OCI-LY7 (cell line): Measurements from ENCODE around the gene S100A7. TPM values are rescaled to one million over a fixed set of nuclear protein-coding genes. Genes with fewer than 3 reads are reported as not detected.

Source experiments
- BruUV-seq: library from RNA; stranded (reverse); fragments of 400-500 nt; replicated peaks from 2 replicates; lab custom pipeline; 2021; lab: Mats Ljungman, UMichigan
- CTCF ChIA-PET: fragments of 300-600 bp; sonication (Branson Sonifier 250); formaldehyde crosslinking; loops from one replicate; lab custom pipeline; 2022; ENCODE audit warnings: antibody characterized with exemption; ENCODE audit not compliant: unreplicated experiment; lab: Charles Lee
- POLR2A ChIA-PET: fragments of 300-600 bp; sonication (Branson Sonifier 250); formaldehyde crosslinking; loops from one replicate; lab custom pipeline; 2022; ENCODE audit warnings: antibody characterized with exemption; lab: Charles Lee
- DNase-seq: peaks from one replicate; pipeline ENCODE4 v3.0.0-alpha.2; 2015; ENCODE audit warnings: low spot score
- H2AFZ ChIP-seq: fragments of 200-600 bp; sonication (generic), shearing (Covaris generic); 2 replicates; pipeline ENCODE4 v1.6.1; 2014; ENCODE audit warnings: mild to moderate bottlenecking, antibody characterized with exemption, low read length, moderate library complexity
- H3K27ac ChIP-seq: fragments of 200-600 bp; sonication (generic); 2 replicates; pipeline ENCODE4 v1.5.1; 2014; ENCODE audit warnings: mixed run types, low read depth, mild to moderate bottlenecking, moderate library complexity, low read length, inconsistent platforms; ENCODE audit not compliant: poor library complexity, severe bottlenecking
- H3K36me3 ChIP-seq: fragments of 200-600 bp; sonication (generic); 2 replicates; pipeline ENCODE4 v1.6.1; 2014; ENCODE audit warnings: mild to moderate bottlenecking, antibody characterized with exemption, low read length, moderate library complexity, mixed read lengths; ENCODE audit not compliant: insufficient read depth
- H3K4me1 ChIP-seq: fragments of 200-600 bp; sonication (generic); 2 replicates; pipeline ENCODE4 v1.5.1; 2014; ENCODE audit warnings: mild to moderate bottlenecking, low read length; ENCODE audit not compliant: insufficient read depth, poor library complexity, severe bottlenecking
- H3K4me2 ChIP-seq: fragments of 200-600 bp; sonication (generic); 2 replicates; pipeline ENCODE4 v1.6.1; 2014; ENCODE audit warnings: mild to moderate bottlenecking, low read length
- H3K4me3 ChIP-seq: fragments of 200-600 bp; sonication (generic); 2 replicates; pipeline ENCODE4 v1.5.1; 2014; ENCODE audit warnings: mild to moderate bottlenecking, low read depth, low read length; ENCODE audit not compliant: poor library complexity, severe bottlenecking
- H3K79me2 ChIP-seq: fragments of 200-600 bp; sonication (generic); 2 replicates; pipeline ENCODE4 v1.6.1; 2016; ENCODE audit warnings: low read depth, mild to moderate bottlenecking, low read length, moderate library complexity, mixed read lengths; ENCODE audit not compliant: insufficient read depth
- H3K9me2 ChIP-seq: fragments of 200-600 bp; sonication (generic); 2 replicates; pipeline ENCODE4 v1.6.1; 2016; ENCODE audit warnings: mild to moderate bottlenecking, low read length, mixed read lengths; ENCODE audit not compliant: insufficient read depth
- H3K9me3 ChIP-seq: fragments of 200-600 bp; sonication (generic); 2 replicates; pipeline ENCODE4 v1.6.1; 2014; ENCODE audit warnings: mild to moderate bottlenecking, mixed run types, low read length, mixed read lengths
- H4K20me1 ChIP-seq: fragments of 200-600 bp; sonication (generic); 2 replicates; pipeline ENCODE4 v1.6.1; 2014; ENCODE audit warnings: mild to moderate bottlenecking, antibody characterized with exemption, low read length, moderate library complexity, mixed read lengths; ENCODE audit not compliant: insufficient read depth
- CTCF ChIP-seq: fragments of 200-600 bp; sonication (generic); conservative IDR thresholded peaks from 2 replicates; pipeline ENCODE4 v1.5.1; 2014; ENCODE audit warnings: mild to moderate bottlenecking, antibody characterized with exemption, low read length, moderate library complexity, mixed read lengths
- EZH2phosphoT487 ChIP-seq: fragments of 200-600 bp; sonication (generic); IDR thresholded peaks from 2 replicates; pipeline ENCODE4 v1.6.1; 2018; ENCODE audit warnings: low read depth, borderline replicate concordance, mild to moderate bottlenecking, mixed run types, antibody characterized with exemption, low read length, moderate library complexity, mixed read lengths
- intact Hi-C: fragments of 100-400 bp; cut with micrococcal nuclease; formaldehyde crosslinking; loops from one replicate; pipeline ENCODE4 v1.10.0; 2022; ENCODE audit not compliant: unreplicated experiment
- total RNA-seq, 2 experiments: library from RNA; depleted of rRNA in 1 of 2; stranded (reverse); fragments of >200 nt in 1 of 2; shearing (Covaris generic) in 1 of 2; gene quantifications; 2 replicates each; pipeline ENCODE4 v1.2.3, GENCODE V29; 2014 to 2022

S100A7 gene
- total RNA-seq, 2 experiments from 2014 or later, result not detected

GRCh38 chr1:153431427-153431826, 29.0 kb downstream of the S100A7 start:
- BruUV-seq, result no TSS peak
- POLR2A ChIA-PET, result no interaction called here

GRCh38 chr1:153431002-153431401, 29.4 kb downstream of the S100A7 start:
- H3K4me2 ChIP-seq, result no peak overlapping the region
- ChIA-PET CTCF (no interaction called here), POLR2A (no interaction called here)
- intact Hi-C loops, result no loop called here
- no peaks in the 10 kb centered on the region for H3K79me2 ChIP-seq
- H2AFZ ChIP-seq, result no peak overlapping the region
- no peak overlapping the region for H3K4me3 ChIP-seq
- no peaks in the 10 kb centered on the region for H3K36me3 ChIP-seq
- BruUV-seq, result no TSS peak
- H4K20me1 ChIP-seq, result no peaks in the 10 kb centered on the region
- no peaks in the 10 kb centered on the region for H3K9me2 ChIP-seq
- no peaks in the 10 kb centered on the region for H3K4me1 ChIP-seq
- H3K9me3 ChIP-seq, result no peaks in the 10 kb centered on the region
- DNase-seq, result no peak
- H3K27ac ChIP-seq, result no peak overlapping the region
- TF ChIP-seq EZH2phosphoT487 (no peak), CTCF (no peak)

More at GRCh38 chr1:153431427-153431826, 29.0 kb downstream of the S100A7 start:
- DNase-seq, result no peak
- no peaks in the 10 kb centered on the region for H3K36me3 ChIP-seq
- no peak overlapping the region for H2AFZ ChIP-seq
- CTCF ChIA-PET, result no interaction called here
- H3K4me1 ChIP-seq, result no peaks in the 10 kb centered on the region
- no peaks in the 10 kb centered on the region for H3K9me3 ChIP-seq
- H3K4me3 ChIP-seq, result no peak overlapping the region
- no peaks in the 10 kb centered on the region for H3K9me2 ChIP-seq
- no peaks in the 10 kb centered on the region for H4K20me1 ChIP-seq
- H3K4me2 ChIP-seq, result no peak overlapping the region
- H3K79me2 ChIP-seq, result no peaks in the 10 kb centered on the region
- no peak overlapping the region for H3K27ac ChIP-seq
- no peak for TF ChIP-seq CTCF
- no peak for TF ChIP-seq EZH2phosphoT487
- intact Hi-C loops, result no loop called here

- no peaks in the 10 kb centered on the region for H3K36me3 ChIP-seq
- no peak overlapping the region for H3K4me3 ChIP-seq
- no peaks in the 10 kb centered on the region for H3K9me3 ChIP-seq
- no TSS peak for BruUV-seq
- no peaks in the 10 kb centered on the region for H3K79me2 ChIP-seq
- ChIA-PET POLR2A (no interaction called here), CTCF (no interaction called here)
- no peaks in the 10 kb centered on the region for H3K9me2 ChIP-seq
- intact Hi-C loops, result no loop called here
- H4K20me1 ChIP-seq, result no peaks in the 10 kb centered on the region
- H2AFZ ChIP-seq, result no peak overlapping the region
- no peaks in the 10 kb centered on the region for H3K4me1 ChIP-seq
- H3K27ac ChIP-seq, result no peak overlapping the region
- H3K4me2 ChIP-seq, result no peak overlapping the region
- no peak for DNase-seq
- TF ChIP-seq CTCF (no peak), EZH2phosphoT487 (no peak)
Observed at GRCh38 chr1:153430561-153430960, 29.9 kb downstream of the S100A7 start.
